Measurements from ENCODE around the gene MAP1B.

DNA sequence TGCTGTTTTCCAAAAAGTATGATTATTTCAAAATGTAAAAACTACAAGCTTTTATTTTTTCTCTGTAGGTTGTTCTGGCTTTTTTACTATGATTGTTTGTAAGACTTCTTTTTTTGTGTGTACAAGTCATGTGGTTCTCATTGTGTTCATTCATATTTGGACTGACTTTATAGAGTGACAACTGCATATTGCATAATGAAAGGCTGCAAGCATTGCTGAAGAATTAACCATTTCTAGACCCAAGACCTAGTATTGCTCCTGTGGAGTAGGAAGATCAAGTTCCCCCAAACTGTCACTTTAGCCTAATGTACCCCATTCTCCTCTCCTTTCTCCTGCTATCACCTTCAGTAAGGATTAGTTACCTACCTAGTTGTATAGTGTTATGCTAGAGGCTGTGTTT, 10.0 kb downstream of the MAP1B start:
- TF ChIP-seq POLR2A (IDR thresholded peaks at IDR 0.05; ENCODE audit: borderline replicate concordance, extremely low read depth, insufficient read depth, insufficient read length), result no peak
- TF ChIP-seq, protein P1, sequence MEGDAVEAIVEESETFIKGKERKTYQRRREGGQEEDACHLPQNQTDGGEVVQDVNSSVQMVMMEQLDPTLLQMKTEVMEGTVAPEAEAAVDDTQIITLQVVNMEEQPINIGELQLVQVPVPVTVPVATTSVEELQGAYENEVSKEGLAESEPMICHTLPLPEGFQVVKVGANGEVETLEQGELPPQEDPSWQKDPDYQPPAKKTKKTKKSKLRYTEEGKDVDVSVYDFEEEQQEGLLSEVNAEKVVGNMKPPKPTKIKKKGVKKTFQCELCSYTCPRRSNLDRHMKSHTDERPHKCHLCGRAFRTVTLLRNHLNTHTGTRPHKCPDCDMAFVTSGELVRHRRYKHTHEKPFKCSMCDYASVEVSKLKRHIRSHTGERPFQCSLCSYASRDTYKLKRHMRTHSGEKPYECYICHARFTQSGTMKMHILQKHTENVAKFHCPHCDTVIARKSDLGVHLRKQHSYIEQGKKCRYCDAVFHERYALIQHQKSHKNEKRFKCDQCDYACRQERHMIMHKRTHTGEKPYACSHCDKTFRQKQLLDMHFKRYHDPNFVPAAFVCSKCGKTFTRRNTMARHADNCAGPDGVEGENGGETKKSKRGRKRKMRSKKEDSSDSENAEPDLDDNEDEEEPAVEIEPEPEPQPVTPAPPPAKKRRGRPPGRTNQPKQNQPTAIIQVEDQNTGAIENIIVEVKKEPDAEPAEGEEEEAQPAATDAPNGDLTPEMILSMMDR (IDR thresholded peaks at IDR 0.05 in 2 of 3, conservative IDR thresholded peaks at IDR 0.05 in 1 of 3; ENCODE audit: borderline replicate concordance in 1 of 3, insufficient read depth in 1 of 3, low read depth in 2 of 3, low read length in 2 of 3), result no peak
- no peak for TF ChIP-seq EZH2 (IDR thresholded peaks at IDR 0.05)
- no peak for TF ChIP-seq MAX (IDR thresholded peaks at IDR 0.05)
- TF ChIP-seq YY1 (IDR thresholded peaks at IDR 0.05; ENCODE audit: extremely low read depth, insufficient replicate concordance, low read depth, low read length), result no peak
- TF ChIP-seq EZH2phosphoT487 (IDR thresholded peaks at IDR 0.05; ENCODE audit: borderline replicate concordance), result no peak
- TF ChIP-seq SP1 (IDR thresholded peaks at IDR 0.05; ENCODE audit: low read depth), result no peak
- TF ChIP-seq ZNF274 (IDR thresholded peaks at IDR 0.05; ENCODE audit: low read depth, low read length), result no peak
- no peak for TF ChIP-seq SIN3A (IDR thresholded peaks at IDR 0.05; ENCODE audit: low read depth)
- no peak for TF ChIP-seq JUND (IDR thresholded peaks at IDR 0.05)
- no peak for TF ChIP-seq POLR2AphosphoS5 (IDR thresholded peaks at IDR 0.05; ENCODE audit: low read depth, low read length)
